T-helper 1 cell (primary cell): ENCODE results near the gene SPSB1.

Experiments used
- DNase-seq, 5 donors: peaks; one replicate each; pipeline ENCODE4 v3.0.0-alpha.2; 2012 to 2020

The SPSB1 gene

GRCh38 chr1:9346566-9346965 is 53.9 kb downstream of the SPSB1 start:
- DNase-seq, result no peak

- DNase-seq, result no peak
Observed at GRCh38 chr1:9347095-9347850, 54.6 kb downstream of the SPSB1 start.

GRCh38 chr1:9349331-9349851 is 56.7 kb downstream of the SPSB1 start:
- DNase-seq, result no peak

- DNase-seq, result no peak
Observed at GRCh38 chr1:9350013-9350908, 57.6 kb downstream of the SPSB1 start.

- no peak for DNase-seq
Observed at GRCh38 chr1:9350960-9351359, 58.3 kb downstream of the SPSB1 start.

GRCh38 chr1:9351654-9352271 is 59.1 kb downstream of the SPSB1 start:
- DNase-seq, result no peak

- no peak for DNase-seq
Observed at GRCh38 chr1:9352377-9353134, 59.9 kb downstream of the SPSB1 start.

- DNase-seq, result no peak
Observed at GRCh38 chr1:9355503-9355902, 62.8 kb downstream of the SPSB1 start.

- no peak for DNase-seq
Observed at GRCh38 chr1:9356021-9356420, 63.3 kb downstream of the SPSB1 start.

- DNase-seq, result no peak
Observed at GRCh38 chr1:9356829-9357466, 64.3 kb downstream of the SPSB1 start.

GRCh38 chr1:9357958-9358357 is 65.3 kb downstream of the SPSB1 start:
- DNase-seq, result no peak

- DNase-seq, result no peak
Observed at GRCh38 chr1:9360371-9361064, 67.8 kb downstream of the SPSB1 start.

- DNase-seq, result no peak
Observed at GRCh38 chr1:9361630-9362260, 69.1 kb downstream of the SPSB1 start.

- no peak for DNase-seq
Observed at GRCh38 chr1:9362488-9362887, 69.8 kb downstream of the SPSB1 start.

GRCh38 chr1:9363061-9363471 is 70.4 kb downstream of the SPSB1 start:
- no peak for DNase-seq

- DNase-seq, result no peak
Observed at GRCh38 chr1:9366298-9366697, 73.6 kb downstream of the SPSB1 start.

GRCh38 chr1:9366943-9367780 is 74.5 kb downstream of the SPSB1 start:
- no peak for DNase-seq

GRCh38 chr1:9367806-9368205 is 75.1 kb downstream of the SPSB1 start:
- no peak for DNase-seq

- no peak for DNase-seq
Observed at GRCh38 chr1:9368356-9368755, 75.7 kb downstream of the SPSB1 start.
